AG09319 (cell line): ENCODE measurements around the gene COL4A2.

Experiments used
- DNase-seq: peaks from one replicate; pipeline ENCODE4 v3.0.0-alpha.2; 2010; ENCODE audit warnings: low read depth; ENCODE audit errors: extremely low read depth
- TF ChIP-seq, protein P1 (sequence below): IDR thresholded peaks from 2 replicates; pipeline ENCODE4 v1.5.1; 2011; ENCODE audit warnings: low read depth, mild to moderate bottlenecking, inconsistent platforms, low read length, moderate library complexity

Gene COL4A2

DNA sequence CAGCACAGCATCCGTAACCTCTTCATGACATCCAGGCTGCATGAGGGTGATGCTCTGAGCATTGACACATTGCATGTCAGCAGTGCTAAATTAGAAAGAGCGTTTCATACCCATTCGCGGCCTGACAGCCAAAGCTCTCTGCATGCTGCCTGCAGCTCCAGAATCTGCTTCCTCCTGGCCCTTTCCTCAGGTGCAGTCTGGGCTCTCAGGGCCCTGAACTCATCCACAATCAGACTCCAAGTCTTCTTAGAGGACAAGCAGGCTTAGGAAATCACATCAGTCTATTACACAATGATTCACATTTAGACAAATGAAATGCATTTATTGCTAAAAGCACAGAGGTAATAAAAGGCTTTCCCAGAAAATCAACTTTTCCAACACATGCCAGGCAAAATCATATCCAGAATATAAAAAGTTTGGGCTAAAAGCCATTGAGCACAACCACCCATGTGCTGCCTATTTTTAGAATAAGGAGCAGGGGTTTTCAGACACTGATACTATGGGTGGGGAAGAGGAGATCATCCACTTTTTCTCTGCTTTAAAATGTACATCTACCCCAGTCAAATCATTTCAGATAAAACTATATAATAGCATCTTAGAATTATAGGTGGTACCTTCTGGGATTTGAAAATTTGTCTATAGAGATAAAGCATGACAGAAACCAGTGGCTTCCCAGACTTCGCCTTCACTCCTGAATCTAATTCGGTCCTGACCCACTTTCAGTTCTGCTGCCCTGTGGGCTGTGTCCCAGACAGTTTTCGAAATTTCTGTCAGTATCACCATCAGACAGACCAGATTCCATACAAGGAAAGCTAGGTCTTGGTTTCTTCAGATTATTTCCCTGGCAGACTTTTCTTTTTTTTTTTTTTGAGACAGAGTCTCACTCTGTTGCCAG is 109.3 kb downstream of the COL4A2 start:
- no peak for DNase-seq
- TF ChIP-seq, protein P1, sequence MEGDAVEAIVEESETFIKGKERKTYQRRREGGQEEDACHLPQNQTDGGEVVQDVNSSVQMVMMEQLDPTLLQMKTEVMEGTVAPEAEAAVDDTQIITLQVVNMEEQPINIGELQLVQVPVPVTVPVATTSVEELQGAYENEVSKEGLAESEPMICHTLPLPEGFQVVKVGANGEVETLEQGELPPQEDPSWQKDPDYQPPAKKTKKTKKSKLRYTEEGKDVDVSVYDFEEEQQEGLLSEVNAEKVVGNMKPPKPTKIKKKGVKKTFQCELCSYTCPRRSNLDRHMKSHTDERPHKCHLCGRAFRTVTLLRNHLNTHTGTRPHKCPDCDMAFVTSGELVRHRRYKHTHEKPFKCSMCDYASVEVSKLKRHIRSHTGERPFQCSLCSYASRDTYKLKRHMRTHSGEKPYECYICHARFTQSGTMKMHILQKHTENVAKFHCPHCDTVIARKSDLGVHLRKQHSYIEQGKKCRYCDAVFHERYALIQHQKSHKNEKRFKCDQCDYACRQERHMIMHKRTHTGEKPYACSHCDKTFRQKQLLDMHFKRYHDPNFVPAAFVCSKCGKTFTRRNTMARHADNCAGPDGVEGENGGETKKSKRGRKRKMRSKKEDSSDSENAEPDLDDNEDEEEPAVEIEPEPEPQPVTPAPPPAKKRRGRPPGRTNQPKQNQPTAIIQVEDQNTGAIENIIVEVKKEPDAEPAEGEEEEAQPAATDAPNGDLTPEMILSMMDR: no peak

DNA sequence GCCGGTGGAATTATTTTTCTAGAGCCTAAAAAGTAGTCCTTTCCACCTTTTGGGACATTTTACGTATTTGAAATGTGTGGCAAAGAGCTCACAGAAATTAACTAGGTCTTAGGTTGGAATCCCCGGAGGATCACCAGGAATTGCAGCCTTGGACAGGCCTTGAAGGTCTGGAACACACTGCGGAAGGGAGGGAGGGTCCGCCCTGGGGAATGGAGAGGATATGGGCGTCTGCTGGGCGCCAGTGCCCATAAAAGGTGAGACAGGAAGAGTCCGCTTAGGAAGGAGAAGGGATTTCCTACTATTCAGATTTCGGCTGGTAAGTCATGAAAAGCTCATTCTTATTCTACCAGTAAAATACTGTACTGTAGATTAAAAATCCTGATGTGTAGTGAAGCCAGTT is 111.9 kb downstream of the COL4A2 start:
- TF ChIP-seq, protein P1: no peak
- DNase-seq: no peak

DNA sequence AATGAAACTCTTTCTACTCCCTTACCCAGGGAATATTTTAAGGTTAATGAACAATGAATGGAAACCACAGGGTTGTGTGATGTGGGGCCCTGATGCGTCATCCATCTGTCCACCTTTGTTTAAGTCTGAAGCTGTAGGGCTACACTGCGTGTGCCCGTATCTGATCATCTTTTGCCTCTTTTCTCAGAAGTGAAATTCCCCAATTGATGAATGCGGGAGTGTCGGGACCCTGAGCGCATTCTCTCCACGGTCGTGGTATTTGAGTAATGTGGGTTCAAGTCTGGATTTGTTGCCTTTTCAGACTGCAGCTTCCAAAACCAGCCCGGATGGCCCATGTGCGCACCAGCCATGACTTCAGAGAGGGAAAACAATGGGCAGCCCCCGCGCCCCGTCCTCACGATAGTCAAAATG is 112.3 kb downstream of the COL4A2 start:
- TF ChIP-seq, protein P1: no peak
- DNase-seq: no peak

DNA sequence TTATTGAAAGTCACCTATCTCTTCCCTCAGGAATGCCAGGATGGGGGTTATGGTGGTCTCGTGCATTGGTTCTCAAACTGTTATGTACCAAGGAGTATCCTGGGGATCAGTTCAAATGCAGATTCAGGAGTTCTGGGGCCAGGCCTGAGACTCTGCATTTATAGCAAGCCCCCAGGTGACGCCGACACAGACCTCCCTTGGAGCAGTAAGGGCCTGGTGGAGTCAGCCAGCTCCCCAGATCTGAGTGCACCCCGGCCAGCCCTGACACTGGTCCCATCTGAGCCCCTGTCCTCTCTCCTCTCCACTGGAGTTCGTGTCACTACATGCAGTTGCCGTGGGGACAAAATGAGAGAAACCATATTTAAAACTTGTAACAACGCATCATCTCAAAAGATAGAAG is 112.9 kb downstream of the COL4A2 start:
- TF ChIP-seq, protein P1: no peak
- DNase-seq: no peak

DNA sequence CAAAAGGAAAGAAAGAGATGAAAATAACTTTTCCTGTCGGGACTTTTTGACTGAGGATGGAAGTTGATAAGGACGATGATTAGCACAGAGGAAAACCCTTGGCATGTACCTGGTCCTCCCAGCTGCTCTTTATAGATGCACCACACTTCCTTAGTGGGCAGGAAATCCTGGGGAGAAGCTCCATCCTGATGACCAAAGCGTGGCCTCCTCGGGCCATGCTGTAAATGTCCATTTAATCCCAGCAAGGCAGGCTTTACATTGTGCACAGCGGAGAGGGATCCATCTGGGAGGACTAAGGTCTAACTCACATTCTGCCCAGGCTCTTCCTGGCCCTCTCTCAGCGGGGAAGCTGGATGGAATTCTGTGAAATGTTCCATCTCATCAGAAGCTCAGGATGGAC is 113.5 kb downstream of the COL4A2 start:
- no peak for DNase-seq
- TF ChIP-seq, protein P1: no peak

DNA sequence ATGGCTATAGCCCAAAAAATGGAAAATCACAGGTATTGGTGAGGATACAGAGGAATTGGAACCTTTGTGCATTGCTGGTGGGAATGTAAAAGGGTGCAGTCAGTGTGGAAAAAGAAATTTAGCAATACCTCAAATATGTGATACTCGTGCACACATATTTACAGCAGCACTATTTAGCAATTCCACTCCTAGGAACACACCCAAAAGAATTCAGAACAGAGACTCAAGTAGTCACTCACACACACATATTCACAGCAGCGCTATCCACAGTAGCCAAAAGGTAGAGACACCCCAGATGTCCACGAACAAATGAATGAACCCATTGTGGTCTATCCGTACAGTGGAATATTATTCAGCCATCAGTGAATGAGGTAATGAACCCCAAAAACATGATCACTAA is 114.0 kb downstream of the COL4A2 start:
- TF ChIP-seq, protein P1: no peak
- no peak for DNase-seq

DNA sequence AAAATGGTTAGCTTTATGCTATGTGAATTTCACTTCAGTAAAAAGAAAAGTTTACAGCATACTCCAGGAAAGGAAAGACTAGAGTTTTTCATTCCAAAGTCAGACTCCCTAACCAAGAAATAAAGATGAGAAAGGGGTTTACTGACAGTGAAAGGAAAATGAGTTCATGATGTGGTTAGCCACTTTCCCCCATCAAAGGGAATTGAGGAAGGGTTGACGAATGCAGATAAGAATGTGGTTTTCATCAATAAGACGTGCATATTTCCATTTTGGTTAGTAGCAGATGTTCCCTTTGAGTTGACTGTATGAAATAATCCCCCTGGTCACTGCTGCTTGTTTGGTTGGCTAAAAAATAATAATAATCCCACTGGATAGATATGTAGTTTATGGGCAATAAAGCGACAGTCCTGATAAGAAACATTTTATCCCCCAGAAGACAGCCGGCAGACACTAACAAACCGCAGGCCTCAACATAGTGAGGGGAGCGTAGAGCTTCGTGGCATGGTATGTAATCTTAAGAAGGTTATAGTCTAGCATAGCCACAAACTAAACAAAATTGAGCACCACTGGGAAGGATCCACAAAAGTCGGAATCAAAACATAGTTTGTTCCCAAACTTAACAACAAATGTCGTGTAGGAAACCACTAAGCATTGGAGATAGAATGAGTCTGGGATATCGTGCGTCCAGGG is 114.8 kb downstream of the COL4A2 start:
- DNase-seq: no peak
- TF ChIP-seq, protein P1: no peak
